NCI-H146 treated with DMSO at 0.1 percent for 48 hours (cell line): Measurements from ENCODE around the gene CT47C1.
A peak's percentile ranks its signal among the peaks of the same experiment; 100 is the strongest.

ENCODE experiments used
- DNase-seq: peaks from one replicate; lab custom pipeline; 2025; ENCODE audit not compliant: unreplicated experiment; lab: John Stamatoyannopoulos, UW

The CT47C1 gene

DNA sequence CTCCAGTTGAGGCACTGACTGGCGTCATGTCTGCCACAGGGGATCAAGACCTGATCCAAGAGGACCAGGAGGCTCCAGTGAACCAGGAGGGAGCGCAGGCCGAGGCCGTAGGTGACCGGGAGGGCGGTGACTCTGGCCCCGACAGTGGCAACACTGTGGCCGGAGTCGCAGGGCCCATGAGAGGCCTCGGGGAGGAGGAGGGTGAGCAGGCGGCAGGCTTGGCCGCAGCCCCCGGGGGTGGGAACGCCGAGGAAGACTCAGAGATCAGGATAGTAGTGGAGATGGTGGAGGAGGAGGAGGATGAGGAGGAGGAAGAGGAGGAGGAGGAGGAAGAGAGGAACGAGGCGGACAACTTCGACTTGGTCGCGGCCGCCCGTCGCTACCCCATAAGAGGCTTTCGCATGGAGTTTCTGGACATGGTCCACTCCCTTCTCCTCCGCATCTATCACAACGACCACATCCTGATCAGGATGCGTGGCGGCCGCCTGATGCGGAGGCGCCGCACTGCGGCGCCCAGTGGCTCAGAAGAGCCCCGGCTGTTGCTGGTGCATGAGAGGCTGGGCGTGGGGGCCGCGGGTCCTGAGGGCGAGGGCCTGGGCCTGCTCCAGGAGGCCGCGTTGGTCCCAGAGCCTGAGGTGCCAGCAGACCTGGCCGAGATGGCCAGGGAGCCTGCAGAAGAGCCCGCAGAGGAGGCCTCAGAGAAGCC is 560 bp downstream of the CT47C1 start:
- DNase-seq, result no peak

DNA sequence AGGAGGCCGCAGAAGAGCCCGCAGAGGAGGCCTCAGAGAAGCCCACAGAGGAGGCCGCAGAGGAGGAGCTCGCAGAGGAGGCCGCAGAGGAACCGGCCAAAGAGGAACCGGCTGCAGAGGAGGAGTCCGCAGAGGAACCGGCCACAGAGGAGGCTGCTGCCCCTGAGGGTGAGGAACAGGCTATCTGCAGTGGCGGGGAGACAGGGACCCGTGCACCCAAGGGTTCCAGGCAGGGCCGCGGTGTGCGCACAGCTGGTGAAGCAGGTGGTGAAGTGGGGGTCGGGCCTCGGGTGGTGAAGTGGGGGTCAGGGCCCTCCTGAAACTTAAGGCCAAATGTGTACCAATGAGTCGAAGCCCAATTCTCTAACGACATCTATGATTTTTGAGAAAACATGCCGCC is 1.1 kb downstream of the CT47C1 start:
- no peak for DNase-seq

DNA sequence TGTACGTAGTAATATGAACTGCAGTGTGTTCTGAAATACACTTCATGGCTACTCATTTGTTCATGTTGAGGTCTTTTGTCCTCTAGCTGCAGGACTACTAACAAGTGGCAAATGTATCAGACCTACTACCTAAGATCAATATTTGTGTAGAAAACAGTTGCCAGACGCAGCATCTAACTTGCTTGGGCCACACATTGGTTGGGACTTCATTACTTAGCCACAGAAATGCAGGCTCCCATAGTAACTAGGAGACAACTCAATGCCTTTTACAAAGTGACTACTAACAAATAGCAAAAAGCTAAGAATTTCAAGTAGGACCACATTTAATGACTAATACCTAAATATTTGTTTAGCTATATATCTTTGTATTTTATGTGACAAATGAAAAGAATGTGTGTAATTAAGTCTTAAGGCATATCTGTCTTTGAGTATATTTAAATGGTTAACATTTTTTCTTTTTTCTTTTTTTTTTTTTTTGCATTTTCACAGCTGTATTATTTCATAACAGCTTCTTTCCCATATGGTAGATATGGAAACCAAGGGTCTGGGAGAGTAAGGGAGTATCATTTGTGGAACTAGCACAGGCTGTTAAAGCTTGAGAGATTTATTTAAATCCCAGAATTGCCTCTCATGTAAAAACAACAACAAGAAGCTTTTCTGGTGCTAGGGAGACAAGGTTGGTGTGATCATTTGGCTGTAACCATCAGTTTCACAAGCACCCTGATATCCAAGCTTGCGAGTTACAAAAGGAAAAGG is 2.7 kb downstream of the CT47C1 start:
- DNase-seq, result no peak

DNA sequence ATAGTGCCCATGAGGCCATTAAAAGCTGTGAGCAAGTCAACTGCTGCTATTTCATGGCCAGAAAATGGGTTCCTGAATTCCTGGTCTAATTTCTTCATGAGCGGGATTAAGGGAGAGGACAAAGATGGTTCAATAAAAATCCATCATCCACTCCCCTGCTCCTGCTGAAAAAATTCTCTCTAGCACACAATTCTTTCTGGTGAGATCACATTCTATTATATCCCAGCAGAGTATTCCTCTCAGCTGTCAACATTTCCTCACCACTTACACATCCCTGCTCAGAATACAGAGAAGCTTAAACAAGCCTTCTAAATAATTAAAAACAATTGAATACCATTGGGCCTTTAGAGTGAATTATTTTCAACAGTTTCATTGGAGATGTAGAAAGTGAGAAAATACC is 9.5 kb downstream of the CT47C1 start:
- no peak for DNase-seq

DNA sequence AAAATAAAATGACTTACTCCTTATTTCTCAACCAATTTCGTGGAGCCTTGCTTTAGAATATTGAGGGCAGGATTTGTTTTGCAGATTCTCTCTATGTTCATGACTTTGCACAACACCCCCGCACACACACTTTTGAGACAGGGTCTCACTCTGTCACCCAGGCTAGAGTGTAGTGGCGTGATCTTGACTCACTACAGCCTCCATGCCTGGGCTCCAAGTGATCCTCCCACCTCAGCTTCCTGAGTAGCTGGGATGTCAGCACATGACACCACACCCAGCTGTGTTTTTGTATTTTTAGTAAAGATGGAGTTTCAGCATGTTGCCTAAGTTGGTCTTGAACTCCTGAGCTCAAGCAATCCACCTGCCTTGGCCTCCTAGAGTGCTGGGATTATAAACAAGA is 12.0 kb downstream of the CT47C1 start:
- DNase-seq, result no peak

DNA sequence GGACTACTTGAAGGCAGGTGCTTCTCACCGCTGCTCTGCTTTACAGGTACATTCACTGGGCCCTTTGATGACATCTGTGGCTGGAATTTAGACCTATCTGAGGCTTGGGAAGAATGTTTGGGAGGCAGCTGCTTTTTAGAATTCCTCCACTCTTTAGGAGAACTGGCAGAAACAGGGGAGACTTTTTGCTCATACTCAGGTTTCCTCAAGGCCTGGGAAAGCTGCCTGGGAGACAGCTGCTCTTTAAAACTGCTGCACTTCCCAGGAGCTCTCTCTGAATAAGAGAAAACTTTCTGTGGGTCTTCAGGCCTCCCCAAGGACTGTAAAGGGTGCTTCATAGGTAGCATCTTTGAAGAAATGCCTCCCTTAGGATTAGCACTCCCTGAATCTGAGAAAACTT is 14.3 kb downstream of the CT47C1 start:
- DNase-seq, result no peak

DNA sequence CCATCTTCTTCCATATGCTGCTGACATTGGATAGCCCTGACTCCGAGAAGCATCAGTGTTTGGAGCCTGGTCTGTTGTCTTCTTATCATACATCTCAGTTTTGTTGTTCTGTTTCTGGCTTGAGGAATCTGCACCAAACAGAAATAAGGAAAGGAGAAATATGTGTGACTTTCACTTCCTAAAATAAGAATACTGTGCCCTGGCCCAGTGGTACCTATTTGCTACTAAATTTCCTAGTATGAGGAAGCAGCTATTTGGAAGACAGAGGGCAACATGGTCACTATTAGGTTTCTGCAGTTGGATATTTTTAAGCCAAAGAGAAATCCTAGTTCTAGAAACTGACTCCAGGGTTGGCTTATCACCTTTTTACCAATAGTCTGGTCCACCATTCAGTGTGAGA is 16.8 kb downstream of the CT47C1 start:
- no peak for DNase-seq

DNA sequence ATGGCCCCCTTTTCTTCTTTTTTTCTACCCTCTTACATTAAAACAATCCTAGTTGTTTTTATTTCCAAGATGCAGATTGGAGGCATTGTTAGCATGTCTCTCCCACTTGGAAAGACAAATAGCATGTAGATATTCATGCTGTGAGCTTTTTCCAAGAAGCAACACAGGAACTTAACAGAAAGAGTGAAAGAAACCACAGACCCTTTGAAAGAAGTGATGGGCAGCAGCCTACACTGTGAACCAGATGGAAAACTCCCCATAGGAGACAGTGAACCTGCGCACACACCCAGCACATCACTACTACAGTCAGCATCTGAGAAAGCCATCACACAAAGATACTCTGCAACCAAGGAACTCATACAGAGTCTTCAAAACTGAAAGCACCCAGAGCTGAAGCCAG is 17.8 kb downstream of the CT47C1 start:
- no peak for DNase-seq

DNA sequence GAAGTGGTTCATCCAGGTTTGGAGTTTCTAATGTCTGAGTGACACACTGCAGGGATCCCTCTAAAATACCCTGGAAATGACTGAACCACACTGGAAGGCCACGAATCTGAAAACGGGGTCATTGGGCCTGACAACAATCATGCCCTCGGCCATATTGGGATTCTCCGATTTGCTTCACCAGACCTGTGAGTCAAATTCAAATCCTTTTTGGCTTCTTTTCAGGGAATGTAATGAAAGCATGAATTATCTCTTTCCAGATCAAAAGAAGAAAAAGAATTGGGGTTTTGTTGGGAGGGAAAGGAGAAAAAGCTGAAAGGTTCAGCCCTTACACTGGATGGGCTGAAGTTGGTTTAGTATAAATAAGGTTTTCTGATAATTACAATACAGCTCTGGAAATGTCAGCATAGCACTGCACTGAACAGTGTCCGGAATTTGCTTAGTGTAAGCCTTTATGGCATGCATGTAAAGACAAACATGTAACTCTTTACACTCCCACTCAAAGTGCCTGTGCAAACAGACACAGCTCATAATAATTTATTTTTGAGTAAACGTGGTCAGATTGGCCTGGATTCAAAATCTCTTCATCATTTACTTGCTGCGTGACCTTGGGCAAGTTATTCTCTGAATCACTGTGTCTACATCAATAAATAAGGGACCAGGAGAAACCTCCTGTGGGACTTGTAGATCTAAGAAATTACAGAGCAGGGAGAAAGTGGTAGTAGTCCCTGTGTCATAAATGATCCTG is 21.4 kb downstream of the CT47C1 start:
- no peak for DNase-seq

DNA sequence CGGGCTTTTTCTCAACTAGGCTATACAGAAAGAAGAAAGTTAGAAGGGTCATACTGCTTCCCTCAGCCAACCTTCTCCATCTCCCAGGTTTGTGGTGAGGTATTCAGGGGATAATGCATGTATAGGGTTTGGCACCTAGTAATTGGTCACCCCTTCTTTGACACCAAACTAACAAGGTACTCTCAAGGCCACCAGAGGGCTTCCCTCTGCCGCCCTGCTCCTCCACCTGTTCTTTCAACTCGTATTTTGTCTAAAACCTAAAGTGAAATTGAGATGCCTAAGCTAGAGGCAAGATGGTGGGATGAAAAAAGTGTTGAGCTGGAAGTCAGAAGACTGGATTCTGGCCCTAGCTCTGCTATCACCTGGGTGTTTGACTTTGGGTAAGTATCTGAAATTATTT is 22.0 kb downstream of the CT47C1 start:
- no peak for DNase-seq

DNA sequence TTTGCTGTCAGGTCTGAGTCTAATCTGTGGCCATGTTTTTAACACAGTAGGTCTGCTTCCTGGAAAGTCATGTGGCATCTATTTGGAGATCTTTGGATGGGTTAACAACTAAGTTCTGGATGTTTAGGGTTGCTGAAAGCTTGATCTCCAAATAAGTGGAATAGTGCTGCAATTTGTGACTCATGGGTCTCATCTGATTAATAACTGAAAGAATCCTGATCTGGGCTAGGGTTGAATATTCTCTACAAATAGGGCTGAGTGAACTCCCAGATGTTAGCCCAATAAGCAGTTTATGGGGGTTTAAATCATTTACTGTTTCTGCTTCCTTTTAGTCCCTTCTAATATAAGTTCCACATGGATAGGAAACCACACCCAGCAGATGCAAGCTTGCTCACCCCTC is 23.1 kb downstream of the CT47C1 start:
- no peak for DNase-seq

DNA sequence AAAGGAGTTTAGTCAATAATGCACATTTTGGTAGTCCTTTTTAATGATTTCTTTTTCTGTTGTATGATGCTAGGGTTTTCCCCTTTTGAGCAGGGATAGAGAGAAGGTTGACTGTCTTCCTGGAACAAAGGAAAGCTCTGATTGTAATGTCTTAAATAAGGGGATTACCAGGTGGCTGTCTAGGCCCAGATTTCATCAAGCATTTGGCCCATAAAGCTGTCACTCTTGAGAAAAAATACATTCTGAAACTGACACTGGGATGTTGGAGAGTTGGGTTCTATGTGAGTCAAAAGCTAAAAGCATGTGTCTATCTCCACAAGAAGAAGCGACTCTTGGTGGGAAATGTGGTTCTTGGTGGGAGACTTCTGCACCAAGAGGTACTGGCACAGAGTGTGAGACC is 28.4 kb downstream of the CT47C1 start:
- DNase-seq, result no peak

DNA sequence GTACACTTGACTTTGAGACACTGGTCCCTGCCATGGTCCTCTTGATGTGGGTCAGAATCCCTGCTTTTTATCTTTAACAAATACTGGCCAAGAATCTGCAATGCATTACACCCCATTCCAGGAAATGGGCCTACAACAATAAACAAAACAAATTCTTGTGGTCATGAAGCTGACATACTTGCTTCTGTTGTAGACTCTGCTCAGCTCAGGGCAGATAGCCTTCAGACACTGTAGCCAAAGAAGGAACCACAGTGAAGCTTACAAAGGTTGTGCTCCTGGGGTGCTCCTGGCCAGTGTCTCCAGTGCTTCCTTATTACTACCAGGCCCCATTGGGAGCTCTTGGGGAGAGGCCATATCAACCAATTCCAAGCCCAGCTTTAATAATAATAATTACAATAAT is 33.0 kb downstream of the CT47C1 start:
- DNase-seq, result no peak

DNA sequence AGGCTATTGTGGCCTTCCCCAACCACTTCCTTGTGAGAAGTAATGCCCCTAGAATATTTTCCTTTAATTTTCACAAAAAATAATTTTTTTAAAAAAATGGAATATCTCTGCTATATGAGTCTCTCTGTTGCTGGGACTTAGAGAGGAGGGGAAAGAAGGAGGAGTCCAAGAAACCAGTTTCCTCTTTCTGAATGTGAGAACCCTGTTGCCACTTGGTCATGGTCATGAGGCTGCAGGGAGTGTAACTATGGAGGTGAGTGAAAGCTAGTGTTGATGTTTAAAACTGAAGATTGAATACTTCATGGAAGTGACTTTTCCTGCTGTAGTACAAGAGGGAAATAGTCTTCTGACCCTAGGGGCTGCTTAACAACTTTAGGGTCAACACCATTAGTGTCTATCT is 34.4 kb downstream of the CT47C1 start:
- no peak for DNase-seq

DNA sequence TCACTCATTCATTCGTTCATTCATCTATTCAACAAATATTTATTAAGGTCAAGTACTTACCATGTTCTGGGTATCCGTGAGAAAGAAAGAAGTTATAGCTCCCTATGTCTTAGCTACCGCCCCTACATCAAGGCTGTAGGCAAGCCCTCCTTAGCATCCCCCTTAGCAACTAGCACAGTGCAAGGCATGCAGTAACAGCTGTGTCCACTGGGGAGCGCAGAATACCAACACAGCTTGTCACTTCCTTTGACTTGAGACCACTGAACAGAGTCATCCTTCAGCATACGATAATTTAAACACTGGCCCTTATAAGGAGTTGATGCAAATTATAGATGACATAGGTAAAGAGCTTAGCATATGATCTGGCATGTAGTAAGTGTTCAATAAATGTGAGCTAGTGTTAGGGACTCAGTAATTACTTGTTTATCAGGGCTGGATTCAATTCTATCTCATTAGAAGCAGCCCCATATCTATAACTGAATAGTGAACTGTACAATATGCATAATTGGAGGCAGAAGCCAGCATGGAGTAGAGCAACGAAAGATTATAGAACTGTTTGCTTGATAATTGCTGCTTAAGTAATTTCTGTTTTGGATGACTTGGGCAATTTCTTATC is 46.1 kb downstream of the CT47C1 start:
- peak; percentile 1 for DNase-seq

DNA sequence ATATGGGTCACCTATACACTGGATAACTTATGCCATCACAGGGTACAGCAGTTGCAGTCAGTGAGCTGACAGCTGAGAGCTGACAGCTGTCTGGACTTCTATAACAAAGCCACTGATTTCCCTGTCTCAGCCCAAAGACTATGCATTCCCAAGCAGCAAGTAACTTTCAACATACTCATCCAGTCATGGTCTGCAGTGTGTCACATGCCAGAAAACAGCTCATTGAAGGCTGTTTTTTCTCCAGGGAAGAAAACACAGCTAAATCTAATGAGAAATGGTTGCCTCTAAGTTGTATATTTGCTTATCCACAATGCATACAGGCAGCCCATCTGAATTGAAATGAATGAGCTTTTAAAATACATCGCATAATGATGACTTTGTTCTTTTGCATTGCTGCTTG is 48.5 kb downstream of the CT47C1 start:
- no peak for DNase-seq
